HG02981 (cell line): ENCODE results near the gene MCU.

Experiments used
- ATAC-seq: cut with Tn5 transposase; IDR thresholded peaks from one replicate; pipeline ENCODE4 v1.9.1; 2021; ENCODE audit warnings: mild to moderate bottlenecking, moderate library complexity; ENCODE audit not compliant: unreplicated experiment

MCU gene

GRCh38 chr10:72831696-72832409 lies 139.9 kb downstream of the MCU start:
- ATAC-seq: no peak

- no peak for ATAC-seq
Observed at GRCh38 chr10:72832701-72833100, 140.8 kb downstream of the MCU start.

GRCh38 chr10:72834183-72834825 lies 142.4 kb downstream of the MCU start:
- no peak for ATAC-seq

GRCh38 chr10:72840319-72840718 lies 148.4 kb downstream of the MCU start:
- ATAC-seq: no peak

- no peak for ATAC-seq
Observed at GRCh38 chr10:72841487-72841886, 149.5 kb downstream of the MCU start.

- no peak for ATAC-seq
Observed at GRCh38 chr10:72842164-72842563, 150.2 kb downstream of the MCU start.

GRCh38 chr10:72846238-72846637 lies 154.3 kb downstream of the MCU start:
- ATAC-seq: no peak

GRCh38 chr10:72847681-72848080 lies 155.7 kb downstream of the MCU start:
- ATAC-seq: no peak

GRCh38 chr10:72850861-72851260 lies 158.9 kb downstream of the MCU start:
- no peak for ATAC-seq

GRCh38 chr10:72851509-72851908 lies 159.6 kb downstream of the MCU start:
- no peak for ATAC-seq

GRCh38 chr10:72852508-72852907 lies 160.6 kb downstream of the MCU start:
- ATAC-seq: no peak

GRCh38 chr10:72855129-72855528 lies 163.2 kb downstream of the MCU start:
- ATAC-seq: no peak

- no peak for ATAC-seq
Observed at GRCh38 chr10:72855790-72856189, 163.8 kb downstream of the MCU start.

- ATAC-seq: no peak
Observed at GRCh38 chr10:72858067-72858466, 166.1 kb downstream of the MCU start.

- ATAC-seq: no peak
Observed at GRCh38 chr10:72862957-72863356, 171.0 kb downstream of the MCU start.

GRCh38 chr10:72875250-72876055 lies 183.5 kb downstream of the MCU start:
- ATAC-seq: no peak

GRCh38 chr10:72879245-72879644 lies 187.3 kb downstream of the MCU start:
- no peak for ATAC-seq

- ATAC-seq: no peak
Observed at GRCh38 chr10:72881291-72881690, 189.3 kb downstream of the MCU start.

GRCh38 chr10:72883861-72884260 lies 191.9 kb downstream of the MCU start:
- ATAC-seq: no peak

GRCh38 chr10:72885953-72886352 lies 194.0 kb downstream of the MCU start:
- no peak for ATAC-seq

- ATAC-seq: no peak
Observed at GRCh38 chr10:72886621-72887020, 194.7 kb downstream of the MCU start.

GRCh38 chr10:72887043-72887442 lies 195.1 kb downstream of the MCU start:
- ATAC-seq: no peak
